ENCODE results near the gene IRGC. TPM values are rescaled to one million over a fixed set of nuclear protein-coding genes. Genes with fewer than 3 reads are reported as not detected.

IRGC gene
- polyA plus RNA-seq, 2 of the 4 experiments (the other 2 are of a cell fraction) = not detected

- TF ChIP-seq FOSL2 (IDR thresholded peaks at IDR 0.05) (peak; percentile 90), FOSL2 (CRISPR knock-in tag; IDR thresholded peaks at IDR 0.05) (peak; percentile 98), CEBPB (IDR thresholded peaks at IDR 0.05) (peak in 1 of 2 experiments; percentile 40; a peak in 1 of 4 replicates), NPAS2 (CRISPR knock-in tag; IDR thresholded peaks at IDR 0.05; ENCODE audit: borderline replicate concordance) (no peak), KDM1A (IDR thresholded peaks at IDR 0.05; ENCODE audit: low read depth) (peak; percentile 62; the same call in 1 of the 2 replicates), SMC3 (IDR thresholded peaks at IDR 0.05) (no peak; the same call in 2 of the 3 replicates), KDM5A (IDR thresholded peaks at IDR 0.05) (no peak), USF2 (IDR thresholded peaks at IDR 0.05) (no peak), EHF (CRISPR knock-in tag; IDR thresholded peaks at IDR 0.05) (no peak), NR3C1 (IDR thresholded peaks at IDR 0.05) (no peak), HOXB13 (CRISPR knock-in tag; IDR thresholded peaks at IDR 0.05; ENCODE audit: low read depth) (no peak), E2F6 (IDR thresholded peaks at IDR 0.05; ENCODE audit: borderline replicate concordance, low read depth) (peak; percentile 72; the same call in 1 of the 2 replicates), EP300 (IDR thresholded peaks at IDR 0.05) (peak in 1 of 2 experiments; percentile 44; a peak in 1 of 5 replicates), JUNB (IDR thresholded peaks at IDR 0.05) (peak; percentile 84), HOXA7 (CRISPR knock-in tag; IDR thresholded peaks at IDR 0.05) (no peak), BHLHE40 (IDR thresholded peaks at IDR 0.05; ENCODE audit: low read depth, low read length) (no peak), MAZ (IDR thresholded peaks at IDR 0.05; ENCODE audit: borderline replicate concordance, low read depth, low read length) (no peak), PHF8 (IDR thresholded peaks at IDR 0.05; ENCODE audit: borderline replicate concordance, low read depth) (no peak), RARB (CRISPR knock-in tag; IDR thresholded peaks at IDR 0.05) (no peak), NFE2L2 (conservative IDR thresholded peaks at IDR 0.05; ENCODE audit: low read length) (no peak), TP53 (CRISPR knock-in tag; IDR thresholded peaks at IDR 0.05) (no peak), CHD4 (IDR thresholded peaks at IDR 0.05; ENCODE audit: borderline replicate concordance) (no peak), ZC3H11A (IDR thresholded peaks at IDR 0.05) (no peak), MAFK (IDR thresholded peaks at IDR 0.05; ENCODE audit: partially characterized antibody) (peak; percentile 30)
- TF ChIP-seq, protein P1, sequence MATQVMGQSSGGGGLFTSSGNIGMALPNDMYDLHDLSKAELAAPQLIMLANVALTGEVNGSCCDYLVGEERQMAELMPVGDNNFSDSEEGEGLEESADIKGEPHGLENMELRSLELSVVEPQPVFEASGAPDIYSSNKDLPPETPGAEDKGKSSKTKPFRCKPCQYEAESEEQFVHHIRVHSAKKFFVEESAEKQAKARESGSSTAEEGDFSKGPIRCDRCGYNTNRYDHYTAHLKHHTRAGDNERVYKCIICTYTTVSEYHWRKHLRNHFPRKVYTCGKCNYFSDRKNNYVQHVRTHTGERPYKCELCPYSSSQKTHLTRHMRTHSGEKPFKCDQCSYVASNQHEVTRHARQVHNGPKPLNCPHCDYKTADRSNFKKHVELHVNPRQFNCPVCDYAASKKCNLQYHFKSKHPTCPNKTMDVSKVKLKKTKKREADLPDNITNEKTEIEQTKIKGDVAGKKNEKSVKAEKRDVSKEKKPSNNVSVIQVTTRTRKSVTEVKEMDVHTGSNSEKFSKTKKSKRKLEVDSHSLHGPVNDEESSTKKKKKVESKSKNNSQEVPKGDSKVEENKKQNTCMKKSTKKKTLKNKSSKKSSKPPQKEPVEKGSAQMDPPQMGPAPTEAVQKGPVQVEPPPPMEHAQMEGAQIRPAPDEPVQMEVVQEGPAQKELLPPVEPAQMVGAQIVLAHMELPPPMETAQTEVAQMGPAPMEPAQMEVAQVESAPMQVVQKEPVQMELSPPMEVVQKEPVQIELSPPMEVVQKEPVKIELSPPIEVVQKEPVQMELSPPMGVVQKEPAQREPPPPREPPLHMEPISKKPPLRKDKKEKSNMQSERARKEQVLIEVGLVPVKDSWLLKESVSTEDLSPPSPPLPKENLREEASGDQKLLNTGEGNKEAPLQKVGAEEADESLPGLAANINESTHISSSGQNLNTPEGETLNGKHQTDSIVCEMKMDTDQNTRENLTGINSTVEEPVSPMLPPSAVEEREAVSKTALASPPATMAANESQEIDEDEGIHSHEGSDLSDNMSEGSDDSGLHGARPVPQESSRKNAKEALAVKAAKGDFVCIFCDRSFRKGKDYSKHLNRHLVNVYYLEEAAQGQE (IDR thresholded peaks at IDR 0.05) = no peak
Measured at GRCh38 chr19:43765109-43765876, 49.4 kb downstream of the IRGC start (continued).

DNA sequence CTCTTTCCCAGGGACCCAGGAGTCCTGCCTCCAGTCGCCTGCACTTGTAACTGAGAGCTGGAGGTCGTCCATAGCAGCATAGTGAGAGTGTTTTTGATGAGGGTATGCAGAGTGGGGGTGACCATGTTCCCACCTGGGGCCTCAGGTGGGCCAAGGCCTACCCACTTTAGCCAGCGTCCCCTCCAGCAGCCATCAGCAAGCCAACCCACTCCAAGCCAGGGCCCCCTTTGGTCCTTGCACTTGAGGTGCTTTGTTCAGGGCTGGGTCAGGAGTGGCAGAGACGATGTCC lies 50.8 kb downstream of the IRGC start:
- WGBS (ENCODE audit: missing lambda C conversion rate) = 57% methylated on average over 3 of the region's 4 CpGs
- CTCF ChIA-PET = interaction anchor here (0.5 to 22.3 kb wide), 22 partner anchors 12 to 1305 kb away, joined by 3 to 565 read pairs (median 4); partner anchors contain the start of genes KCNN4, PLAUR and SMG9
- DNase-seq (ENCODE audit: low read depth in 1 of 2, low spot score in 1 of 2) (no peak), ATAC-seq (no peak; a peak in 1 of 6 replicates), FAIRE-seq (no peak)
- TF ChIP-seq TP53 (CRISPR knock-in tag; IDR thresholded peaks at IDR 0.05) = no peak
- TF ChIP-seq CTCF (IDR thresholded peaks at IDR 0.05) = peak; percentile 31; the same call in 2 of the 3 replicates
- Histone ChIP-seq H3K4me1 (peaks cover 38% of the 10 kb centered on the region), H3K27ac (peak overlapping the region; percentile 90 to 92; a peak in 5 of 6 replicates), H3K4me3 (no peak overlapping the region), H3K9me3 (no peaks in the 10 kb centered on the region), H3K4me2 (no peak overlapping the region)
- POLR2A ChIA-PET = interaction anchor here (0.8 to 2.0 kb wide), 5 partner anchors 9 to 98 kb away, joined by 3 to 8 read pairs (median 5); partner anchors contain the start of genes KCNN4 and SMG9
